PC-9 (cell line): ENCODE results near the gene KCNIP2.
"Not testable (repeated sequence)": the region's sequence is repeated elsewhere in the genome, so short reads cannot be mapped to it uniquely, and the experiment has no call there.

Experiments used
- EZH2 ChIP-seq: fragments of 200-600 bp; sonication (generic); IDR thresholded peaks from 2 replicates; pipeline ENCODE4 v1.8.0; 2017; ENCODE audit warnings: antibody characterized with exemption, low read depth
- TF ChIP-seq, protein P1 (sequence below): fragments of 200-600 bp; sonication (generic); conservative IDR thresholded peaks from 2 replicates; pipeline ENCODE4 v1.6.1; 2017; ENCODE audit warnings: mixed run types, antibody characterized with exemption, mild to moderate bottlenecking, moderate library complexity

DNA sequence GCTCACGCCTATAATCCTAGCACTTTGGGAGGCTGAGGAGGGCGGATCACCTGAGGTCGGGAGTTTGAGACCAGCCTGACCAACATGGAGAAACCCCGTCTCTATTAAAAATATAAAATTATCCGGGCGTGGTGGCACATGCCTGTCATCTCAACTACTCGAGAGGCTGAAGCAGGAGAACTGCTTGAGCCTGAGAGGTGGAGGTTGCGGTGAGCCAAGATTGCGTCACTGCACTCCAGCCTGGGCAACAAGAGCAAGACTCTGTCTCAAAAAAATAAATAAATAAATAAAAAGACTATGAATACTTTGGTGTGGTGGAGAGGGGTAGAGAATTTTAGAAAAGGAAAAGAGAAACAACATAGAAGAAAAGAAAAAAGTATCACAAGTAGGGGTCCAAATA is 54.4 kb downstream of the KCNIP2 start:
- TF ChIP-seq, protein P1, sequence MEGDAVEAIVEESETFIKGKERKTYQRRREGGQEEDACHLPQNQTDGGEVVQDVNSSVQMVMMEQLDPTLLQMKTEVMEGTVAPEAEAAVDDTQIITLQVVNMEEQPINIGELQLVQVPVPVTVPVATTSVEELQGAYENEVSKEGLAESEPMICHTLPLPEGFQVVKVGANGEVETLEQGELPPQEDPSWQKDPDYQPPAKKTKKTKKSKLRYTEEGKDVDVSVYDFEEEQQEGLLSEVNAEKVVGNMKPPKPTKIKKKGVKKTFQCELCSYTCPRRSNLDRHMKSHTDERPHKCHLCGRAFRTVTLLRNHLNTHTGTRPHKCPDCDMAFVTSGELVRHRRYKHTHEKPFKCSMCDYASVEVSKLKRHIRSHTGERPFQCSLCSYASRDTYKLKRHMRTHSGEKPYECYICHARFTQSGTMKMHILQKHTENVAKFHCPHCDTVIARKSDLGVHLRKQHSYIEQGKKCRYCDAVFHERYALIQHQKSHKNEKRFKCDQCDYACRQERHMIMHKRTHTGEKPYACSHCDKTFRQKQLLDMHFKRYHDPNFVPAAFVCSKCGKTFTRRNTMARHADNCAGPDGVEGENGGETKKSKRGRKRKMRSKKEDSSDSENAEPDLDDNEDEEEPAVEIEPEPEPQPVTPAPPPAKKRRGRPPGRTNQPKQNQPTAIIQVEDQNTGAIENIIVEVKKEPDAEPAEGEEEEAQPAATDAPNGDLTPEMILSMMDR = not testable (repeated sequence)
- not testable (repeated sequence) for TF ChIP-seq EZH2
